Activated naive CD8-positive, alpha-beta T cell treated with anti-CD3 and anti-CD28 coated beads, Interleukin-2, amount 10 ng/mL, durations not matched to agents 7 days and 5 days (primary cell): ENCODE results near the gene WDFY3. TPM values are rescaled to one million over a fixed set of nuclear protein-coding genes. Genes with fewer than 3 reads are reported as not detected.

Experiments used
- ATAC-seq: fragments of 150-1000 bp; cut with Tn5 transposase; one replicate; pipeline ENCODE4 v1.10.0; 2021; ENCODE audit warnings: low read depth, moderate library complexity
- POLR2A ChIA-PET: fragments of 350-600 bp; sonication (Branson Sonifier 250); formaldehyde crosslinking; loops from one replicate; lab custom pipeline; 2021; ENCODE audit warnings: antibody characterized with exemption; lab: Charles Lee
- DNase-seq: peaks from one replicate; pipeline ENCODE4 v3.0.0; 2021
- H3K27ac Mint-ChIP-seq: one replicate; pipeline ENCODE4 v1.8.0; 2022; ENCODE audit warnings: mild to moderate bottlenecking, mixed read lengths
- H3K27me3 Mint-ChIP-seq: one replicate; pipeline ENCODE4 v1.8.0; 2022; ENCODE audit warnings: mild to moderate bottlenecking, moderate library complexity, mixed read lengths
- H3K36me3 Mint-ChIP-seq: one replicate; pipeline ENCODE4 v1.8.0; 2021; ENCODE audit warnings: mild to moderate bottlenecking, mixed read lengths
- H3K4me1 Mint-ChIP-seq: one replicate; pipeline ENCODE4 v1.8.0; 2021; ENCODE audit warnings: mixed read lengths
- H3K4me3 Mint-ChIP-seq: one replicate; pipeline ENCODE4 v1.8.0; 2022; ENCODE audit warnings: mild to moderate bottlenecking, moderate library complexity, mixed read lengths
- H3K9me3 Mint-ChIP-seq: one replicate; pipeline ENCODE4 v1.8.0; 2021; ENCODE audit warnings: mixed read lengths
- total RNA-seq, 2 experiments: library from RNA; stranded (reverse); gene quantifications; one replicate each; pipeline ENCODE4 v1.2.3, GENCODE V29; 2021

The WDFY3 gene
- total RNA-seq, 2 experiments from 2014 or later: 0.71 to 1.1 TPM

GRCh38 chr4:84915396-84915780 is 51.1 kb downstream of the WDFY3 start:
- POLR2A ChIA-PET: no interaction called here
- Mint-ChIP-seq H3K36me3 (no peaks in the 10 kb centered on the region), H3K9me3 (no peaks in the 10 kb centered on the region), H3K27ac (no peak overlapping the region), H3K27me3 (no peaks in the 10 kb centered on the region), H3K4me1 (no peaks in the 10 kb centered on the region), H3K4me3 (no peak overlapping the region)
- no peak for ATAC-seq
- no peak for DNase-seq

GRCh38 chr4:84914686-84915395 is 51.6 kb downstream of the WDFY3 start:
- DNase-seq (no peak), ATAC-seq (no peak)
- no peaks in the 10 kb centered on the region for H3K27me3 Mint-ChIP-seq
- no peaks in the 10 kb centered on the region for H3K36me3 Mint-ChIP-seq
- POLR2A ChIA-PET: no interaction called here
- no peaks in the 10 kb centered on the region for H3K4me1 Mint-ChIP-seq
- no peak overlapping the region for H3K4me3 Mint-ChIP-seq
- no peak overlapping the region for H3K27ac Mint-ChIP-seq
- no peaks in the 10 kb centered on the region for H3K9me3 Mint-ChIP-seq

GRCh38 chr4:84913176-84913575 is 53.3 kb downstream of the WDFY3 start:
- no peak for ATAC-seq
- no peaks in the 10 kb centered on the region for H3K4me1 Mint-ChIP-seq
- H3K27me3 Mint-ChIP-seq: no peaks in the 10 kb centered on the region
- no peak for DNase-seq
- no peaks in the 10 kb centered on the region for H3K36me3 Mint-ChIP-seq
- POLR2A ChIA-PET: no interaction called here
- no peaks in the 10 kb centered on the region for H3K9me3 Mint-ChIP-seq
- H3K27ac Mint-ChIP-seq: no peak overlapping the region
- H3K4me3 Mint-ChIP-seq: no peak overlapping the region

- no peaks in the 10 kb centered on the region for H3K27me3 Mint-ChIP-seq
- ATAC-seq (no peak), DNase-seq (no peak)
- H3K4me3 Mint-ChIP-seq: no peak overlapping the region
- POLR2A ChIA-PET: no interaction called here
- no peak overlapping the region for H3K27ac Mint-ChIP-seq
- no peaks in the 10 kb centered on the region for H3K4me1 Mint-ChIP-seq
- H3K36me3 Mint-ChIP-seq: no peaks in the 10 kb centered on the region
- H3K9me3 Mint-ChIP-seq: no peaks in the 10 kb centered on the region
Observed at GRCh38 chr4:84912741-84913140, 53.7 kb downstream of the WDFY3 start.

GRCh38 chr4:84908876-84909275 is 57.6 kb downstream of the WDFY3 start:
- ATAC-seq (no peak), DNase-seq (no peak)
- Mint-ChIP-seq H3K27ac (no peak overlapping the region), H3K36me3 (no peaks in the 10 kb centered on the region), H3K4me3 (no peak overlapping the region), H3K4me1 (no peaks in the 10 kb centered on the region), H3K27me3 (no peaks in the 10 kb centered on the region), H3K9me3 (no peaks in the 10 kb centered on the region)
- POLR2A ChIA-PET: no interaction called here

GRCh38 chr4:84907145-84907544 is 59.3 kb downstream of the WDFY3 start:
- POLR2A ChIA-PET: no interaction called here
- Mint-ChIP-seq H3K27me3 (no peaks in the 10 kb centered on the region), H3K36me3 (no peaks in the 10 kb centered on the region), H3K4me1 (no peaks in the 10 kb centered on the region), H3K27ac (no peak overlapping the region), H3K4me3 (no peak overlapping the region), H3K9me3 (no peaks in the 10 kb centered on the region)
- no peak for DNase-seq
- ATAC-seq: no peak

GRCh38 chr4:84905646-84906045 is 60.8 kb downstream of the WDFY3 start:
- H3K4me1 Mint-ChIP-seq: no peaks in the 10 kb centered on the region
- DNase-seq: no peak
- no peak for ATAC-seq
- no peaks in the 10 kb centered on the region for H3K9me3 Mint-ChIP-seq
- no peaks in the 10 kb centered on the region for H3K36me3 Mint-ChIP-seq
- no peak overlapping the region for H3K27ac Mint-ChIP-seq
- H3K27me3 Mint-ChIP-seq: no peaks in the 10 kb centered on the region
- POLR2A ChIA-PET: no interaction called here
- H3K4me3 Mint-ChIP-seq: no peak overlapping the region

- H3K36me3 Mint-ChIP-seq: no peaks in the 10 kb centered on the region
- H3K27me3 Mint-ChIP-seq: no peaks in the 10 kb centered on the region
Observed at GRCh38 chr4:84901740-84902281, 64.7 kb downstream of the WDFY3 start.

GRCh38 chr4:84901173-84901572 is 65.3 kb downstream of the WDFY3 start:
- no peaks in the 10 kb centered on the region for H3K36me3 Mint-ChIP-seq
- H3K4me3 Mint-ChIP-seq: no peak overlapping the region
- DNase-seq (no peak), ATAC-seq (no peak)
- no peaks in the 10 kb centered on the region for H3K4me1 Mint-ChIP-seq
- no peak overlapping the region for H3K27ac Mint-ChIP-seq
- POLR2A ChIA-PET: no interaction called here
- H3K9me3 Mint-ChIP-seq: no peaks in the 10 kb centered on the region
- H3K27me3 Mint-ChIP-seq: no peaks in the 10 kb centered on the region

More at GRCh38 chr4:84901740-84902281, 64.7 kb downstream of the WDFY3 start:
- Mint-ChIP-seq H3K4me3 (no peak overlapping the region), H3K27ac (no peak overlapping the region), H3K9me3 (no peaks in the 10 kb centered on the region), H3K4me1 (no peaks in the 10 kb centered on the region)
- POLR2A ChIA-PET: no interaction called here
- DNase-seq (no peak), ATAC-seq (no peak)

- DNase-seq (no peak), ATAC-seq (no peak)
- H3K4me3 Mint-ChIP-seq: no peak overlapping the region
- no peaks in the 10 kb centered on the region for H3K36me3 Mint-ChIP-seq
- POLR2A ChIA-PET: no interaction called here
- no peaks in the 10 kb centered on the region for H3K4me1 Mint-ChIP-seq
- H3K27ac Mint-ChIP-seq: no peak overlapping the region
- H3K9me3 Mint-ChIP-seq: no peaks in the 10 kb centered on the region
- H3K27me3 Mint-ChIP-seq: no peaks in the 10 kb centered on the region
Observed at GRCh38 chr4:84899616-84900015, 66.9 kb downstream of the WDFY3 start.

- Mint-ChIP-seq H3K9me3 (no peaks in the 10 kb centered on the region), H3K4me1 (no peaks in the 10 kb centered on the region), H3K27me3 (no peaks in the 10 kb centered on the region), H3K4me3 (no peak overlapping the region), H3K36me3 (no peaks in the 10 kb centered on the region), H3K27ac (no peak overlapping the region)
- no peak for ATAC-seq
- POLR2A ChIA-PET: no interaction called here
- DNase-seq: no peak
Observed at GRCh38 chr4:84897516-84897915, 69.0 kb downstream of the WDFY3 start.

GRCh38 chr4:84895283-84895682 is 71.2 kb downstream of the WDFY3 start:
- Mint-ChIP-seq H3K4me3 (no peak overlapping the region), H3K4me1 (no peaks in the 10 kb centered on the region), H3K27me3 (no peaks in the 10 kb centered on the region), H3K36me3 (no peaks in the 10 kb centered on the region), H3K27ac (no peak overlapping the region), H3K9me3 (no peaks in the 10 kb centered on the region)
- ATAC-seq (no peak), DNase-seq (no peak)
- POLR2A ChIA-PET: no interaction called here

GRCh38 chr4:84894621-84895020 is 71.9 kb downstream of the WDFY3 start:
- Mint-ChIP-seq H3K4me1 (no peaks in the 10 kb centered on the region), H3K36me3 (no peaks in the 10 kb centered on the region), H3K9me3 (no peaks in the 10 kb centered on the region), H3K27ac (no peak overlapping the region), H3K27me3 (no peaks in the 10 kb centered on the region), H3K4me3 (no peak overlapping the region)
- POLR2A ChIA-PET: no interaction called here
- DNase-seq (no peak), ATAC-seq (no peak)

GRCh38 chr4:84892950-84893349 is 73.5 kb downstream of the WDFY3 start:
- H3K27ac Mint-ChIP-seq: no peak overlapping the region
- no peak for DNase-seq
- no peak overlapping the region for H3K4me3 Mint-ChIP-seq
- ATAC-seq: no peak
- H3K27me3 Mint-ChIP-seq: no peaks in the 10 kb centered on the region
- H3K9me3 Mint-ChIP-seq: no peaks in the 10 kb centered on the region
- no peaks in the 10 kb centered on the region for H3K4me1 Mint-ChIP-seq
- H3K36me3 Mint-ChIP-seq: no peaks in the 10 kb centered on the region
- POLR2A ChIA-PET: no interaction called here
